Panc1 (cell line): ENCODE results near the gene UBE2G2. TPM values are rescaled to one million over a fixed set of nuclear protein-coding genes. Genes with fewer than 3 reads are reported as not detected.

Experiments
- ATAC-seq: fragments of 200-7000 bp; cut with Tn5 transposase; 2 replicates; pipeline ENCODE4 v1.9.1; 2020; ENCODE audit warnings: mild to moderate bottlenecking, moderate library complexity
- BruUV-seq: library from RNA; stranded (reverse); fragments of 400-500 nt; replicated peaks from 2 replicates; lab custom pipeline; 2021; lab: Mats Ljungman, UMichigan
- CTCF ChIA-PET: fragments of 300-600 bp; sonication (Branson Sonifier 250); formaldehyde crosslinking; loops from one replicate; lab custom pipeline; 2022; ENCODE audit warnings: antibody characterized with exemption; lab: Charles Lee
- POLR2A ChIA-PET: fragments of 300-600 bp; sonication (Branson Sonifier 250); formaldehyde crosslinking; loops from one replicate; lab custom pipeline; 2022; ENCODE audit warnings: antibody characterized with exemption; lab: Charles Lee
- DNase-seq: peaks from one replicate; pipeline ENCODE4 v3.0.0-alpha.2; 2010; ENCODE audit warnings: low read depth, low spot score
- H3K27ac ChIP-seq: 2 replicates; pipeline ENCODE4 v1.5.1; 2011; ENCODE audit warnings: mild to moderate bottlenecking, low read length, inconsistent platforms
- H3K27me3 ChIP-seq: fragments of 200-500 bp; sonication (Bioruptor generic); 2 replicates; pipeline ENCODE4 v1.6.0; 2014; ENCODE audit warnings: low read length, inconsistent platforms; ENCODE audit not compliant: control insufficient read depth, insufficient read depth
- H3K36me3 ChIP-seq: fragments of 200-500 bp; sonication (Bioruptor generic); 2 replicates; pipeline ENCODE4 v1.5.1; 2014; ENCODE audit warnings: inconsistent platforms, mild to moderate bottlenecking, low read length, moderate library complexity; ENCODE audit not compliant: control insufficient read depth, insufficient read depth
- H3K4me1 ChIP-seq: 2 replicates; pipeline ENCODE4 v1.5.1; 2011; ENCODE audit warnings: inconsistent platforms, mild to moderate bottlenecking, low read length, moderate library complexity; ENCODE audit not compliant: control insufficient read depth, insufficient read depth
- H3K4me3 ChIP-seq, 2 experiments: 2 replicates each; pipeline ENCODE4 v1.5.1; 2011 to 2012; ENCODE audit warnings: low read depth in 2 of 2, low read length in 2 of 2, mild to moderate bottlenecking in 2 of 2, inconsistent platforms in 1 of 2, moderate library complexity in 1 of 2
- H3K9me3 ChIP-seq: fragments of 200-500 bp; sonication (Bioruptor generic); 2 replicates; pipeline ENCODE4 v1.5.1; 2014; ENCODE audit warnings: low read depth, mild to moderate bottlenecking, inconsistent platforms, low read length, moderate library complexity; ENCODE audit not compliant: control insufficient read depth, insufficient read depth
- POLR2AphosphoS5 ChIP-seq: IDR thresholded peaks from 2 replicates; pipeline ENCODE4 v1.6.1; 2012; ENCODE audit warnings: mild to moderate bottlenecking, low read depth, low read length, moderate library complexity
- REST ChIP-seq, 2 experiments: IDR thresholded peaks; 2 replicates each; pipeline ENCODE4 v1.6.1; 2011 to 2012; ENCODE audit warnings: low read depth in 2 of 2, control low read depth in 1 of 2, low read length in 1 of 2, mild to moderate bottlenecking in 1 of 2, moderate library complexity in 1 of 2; ENCODE audit not compliant: insufficient read depth in 1 of 2
- SIN3A ChIP-seq: IDR thresholded peaks from 2 replicates; pipeline ENCODE4 v1.6.1; 2012; ENCODE audit warnings: low read depth, mild to moderate bottlenecking, low read length, moderate library complexity, borderline replicate concordance; ENCODE audit not compliant: insufficient read depth
- TCF7L2 ChIP-seq: IDR thresholded peaks from 2 replicates; pipeline ENCODE4 v1.6.1; 2011; ENCODE audit warnings: mild to moderate bottlenecking, low read depth, low read length, inconsistent platforms
- in situ Hi-C: cut with HindIII; loops from 2 replicates; pipeline ENCODE4 v1.10.0; 2016; ENCODE audit warnings: low sequenced_read_pairs, low pct_unique_long_range_greater_than_20kb
- intact Hi-C: fragments of 100-400 bp; cut with micrococcal nuclease; formaldehyde crosslinking; loops from one replicate; pipeline ENCODE4 v1.10.0; 2022; ENCODE audit not compliant: unreplicated experiment
- total RNA-seq: library from RNA; stranded (reverse); gene quantifications from one replicate; pipeline ENCODE4 v1.2.1, GENCODE V29; 2021; ENCODE audit not compliant: unreplicated experiment
- TF ChIP-seq, protein P1 (sequence below): fragments of 450-650 bp; IDR thresholded peaks from 2 replicates; pipeline ENCODE4 v1.5.1; 2017; ENCODE audit warnings: mild to moderate bottlenecking

Gene UBE2G2
- total RNA-seq, 1 experiment from 2014 or later, result 77.4 TPM

- no peak overlapping the region for H3K4me3 ChIP-seq
- TF ChIP-seq, protein P1, sequence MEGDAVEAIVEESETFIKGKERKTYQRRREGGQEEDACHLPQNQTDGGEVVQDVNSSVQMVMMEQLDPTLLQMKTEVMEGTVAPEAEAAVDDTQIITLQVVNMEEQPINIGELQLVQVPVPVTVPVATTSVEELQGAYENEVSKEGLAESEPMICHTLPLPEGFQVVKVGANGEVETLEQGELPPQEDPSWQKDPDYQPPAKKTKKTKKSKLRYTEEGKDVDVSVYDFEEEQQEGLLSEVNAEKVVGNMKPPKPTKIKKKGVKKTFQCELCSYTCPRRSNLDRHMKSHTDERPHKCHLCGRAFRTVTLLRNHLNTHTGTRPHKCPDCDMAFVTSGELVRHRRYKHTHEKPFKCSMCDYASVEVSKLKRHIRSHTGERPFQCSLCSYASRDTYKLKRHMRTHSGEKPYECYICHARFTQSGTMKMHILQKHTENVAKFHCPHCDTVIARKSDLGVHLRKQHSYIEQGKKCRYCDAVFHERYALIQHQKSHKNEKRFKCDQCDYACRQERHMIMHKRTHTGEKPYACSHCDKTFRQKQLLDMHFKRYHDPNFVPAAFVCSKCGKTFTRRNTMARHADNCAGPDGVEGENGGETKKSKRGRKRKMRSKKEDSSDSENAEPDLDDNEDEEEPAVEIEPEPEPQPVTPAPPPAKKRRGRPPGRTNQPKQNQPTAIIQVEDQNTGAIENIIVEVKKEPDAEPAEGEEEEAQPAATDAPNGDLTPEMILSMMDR, result no peak
- H3K27ac ChIP-seq, result no peak overlapping the region
- no peaks in the 10 kb centered on the region for H3K36me3 ChIP-seq
- DNase-seq, result no peak
- POLR2A ChIA-PET, result no interaction called here
- no peaks in the 10 kb centered on the region for H3K4me1 ChIP-seq
- CTCF ChIA-PET, result no interaction called here
- no peaks in the 10 kb centered on the region for H3K27me3 ChIP-seq
- in situ Hi-C loops (no loop called here), intact Hi-C loops (no loop called here)
- no peak for ATAC-seq
- H3K9me3 ChIP-seq, result no peaks in the 10 kb centered on the region
- no TSS peak for BruUV-seq
These were observed 71.6 kb downstream of the UBE2G2 start for GRCh38 chr21:44730028-44730395.

GRCh38 chr21:44729336-44730027, 72.1 kb downstream of the UBE2G2 start:
- ChIA-PET POLR2A (no interaction called here), CTCF (no interaction called here)
- Histone ChIP-seq H3K4me3 (no peak overlapping the region), H3K36me3 (no peaks in the 10 kb centered on the region), H3K9me3 (no peaks in the 10 kb centered on the region), H3K4me1 (no peaks in the 10 kb centered on the region), H3K27ac (no peak overlapping the region), H3K27me3 (no peaks in the 10 kb centered on the region)
- DNase-seq (no peak), ATAC-seq (no peak)
- intact Hi-C loops, result no loop called here
- in situ Hi-C loops, result no loop called here
- BruUV-seq, result no TSS peak
- TF ChIP-seq, protein P1, result no peak
- no peak for TF ChIP-seq REST (IDR thresholded peaks at IDR 0.05; ENCODE audit: insufficient read depth in 1 of 2, low read depth in 2 of 2, low read length in 1 of 2)
- TF ChIP-seq POLR2AphosphoS5, result no peak
- TF ChIP-seq TCF7L2, result no peak
- TF ChIP-seq SIN3A, result no peak
